GM06990 (cell line): ENCODE measurements around the gene DIAPH3.
A peak's percentile ranks its signal among the peaks of the same experiment; 100 is the strongest.

ENCODE experiments used
- DNase-seq: peaks from one replicate; pipeline ENCODE4 v3.0.0-alpha.2; 2011; ENCODE audit not compliant: insufficient read length; ENCODE audit errors: extremely low read depth
- H3K27me3 ChIP-seq: replicated peaks from 2 replicates; pipeline ENCODE4 v1.6.0; 2011; ENCODE audit warnings: low read length; ENCODE audit not compliant: control insufficient read depth, insufficient read depth
- H3K36me3 ChIP-seq: 2 replicates; pipeline ENCODE4 v1.5.1; 2011; ENCODE audit warnings: low read length; ENCODE audit not compliant: control insufficient read depth, insufficient read depth
- H3K4me3 ChIP-seq: replicated peaks from 2 replicates; pipeline ENCODE4 v1.5.1; 2011; ENCODE audit warnings: low read depth, mild to moderate bottlenecking, control low read depth, low read length
- CTCF ChIP-seq: IDR thresholded peaks from 2 replicates; pipeline ENCODE4 v1.5.1; 2011; ENCODE audit warnings: low read length, control low read depth, mild to moderate bottlenecking, inconsistent platforms; ENCODE audit not compliant: insufficient read depth, poor library complexity, severe bottlenecking

The DIAPH3 gene

GRCh38 chr13:59744747-59745391, 418.9 kb downstream of the DIAPH3 start:
- no peak for DNase-seq
- H3K4me3 ChIP-seq: no peak overlapping the region
- H3K36me3 ChIP-seq: no peaks in the 10 kb centered on the region
- H3K27me3 ChIP-seq: no peaks in the 10 kb centered on the region
- no peak for TF ChIP-seq CTCF

- no peak for TF ChIP-seq CTCF
- no peaks in the 10 kb centered on the region for H3K27me3 ChIP-seq
- no peak for DNase-seq
- no peaks in the 10 kb centered on the region for H3K36me3 ChIP-seq
- no peak overlapping the region for H3K4me3 ChIP-seq
Measured at GRCh38 chr13:59743195-59743594, 420.5 kb downstream of the DIAPH3 start.

- Histone ChIP-seq H3K36me3 (no peaks in the 10 kb centered on the region), H3K27me3 (no peaks in the 10 kb centered on the region), H3K4me3 (no peak overlapping the region)
- no peak for TF ChIP-seq CTCF
- DNase-seq: no peak
Measured at GRCh38 chr13:59742467-59742866, 421.3 kb downstream of the DIAPH3 start.

GRCh38 chr13:59738921-59739320, 424.8 kb downstream of the DIAPH3 start:
- DNase-seq: no peak

GRCh38 chr13:59734393-59734792, 429.3 kb downstream of the DIAPH3 start:
- TF ChIP-seq CTCF: no peak
- Histone ChIP-seq H3K27me3 (no peaks in the 10 kb centered on the region), H3K4me3 (no peak overlapping the region), H3K36me3 (no peaks in the 10 kb centered on the region)
- DNase-seq: peak; percentile 63

More at GRCh38 chr13:59738921-59739320, 424.8 kb downstream of the DIAPH3 start:
- TF ChIP-seq CTCF: no peak
- Histone ChIP-seq H3K36me3 (no peaks in the 10 kb centered on the region), H3K27me3 (no peaks in the 10 kb centered on the region), H3K4me3 (no peak overlapping the region)

GRCh38 chr13:59733744-59734143, 430.0 kb downstream of the DIAPH3 start:
- no peaks in the 10 kb centered on the region for H3K27me3 ChIP-seq
- TF ChIP-seq CTCF: no peak
- no peak overlapping the region for H3K4me3 ChIP-seq
- DNase-seq: no peak
- H3K36me3 ChIP-seq: no peaks in the 10 kb centered on the region
